ENCODE results near the gene SPACA6. TPM values are rescaled to one million over a fixed set of nuclear protein-coding genes. Genes with fewer than 3 reads are reported as not detected.

SPACA6 gene
- total RNA-seq, 1 experiment from 2014 or later, result 30.3 TPM

DNA sequence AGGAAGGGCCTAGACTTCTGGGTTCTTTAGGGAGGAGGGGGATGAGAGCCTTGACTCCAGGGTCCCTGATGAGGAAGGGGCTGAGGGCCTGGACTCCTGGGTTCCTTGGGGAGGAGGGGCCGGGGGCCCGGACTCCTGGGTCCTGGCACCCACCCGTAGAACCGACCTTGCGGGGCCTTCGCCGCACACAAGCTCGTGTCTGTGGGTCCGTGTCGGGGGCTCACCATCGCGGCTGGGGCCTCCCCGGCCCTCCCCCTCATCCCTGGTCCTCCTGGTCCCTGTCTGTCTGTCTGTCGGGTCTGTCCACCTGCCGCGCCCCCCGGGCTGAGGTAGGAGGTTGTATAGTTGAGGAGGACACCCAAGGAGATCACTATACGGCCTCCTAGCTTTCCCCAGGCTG lies 662 bp upstream of the SPACA6 start:
- H3K36me3 Mint-ChIP-seq (ENCODE audit: insufficient read depth, unreplicated experiment), result peaks cover 71% of the 10 kb centered on the region
- no peak for DNase-seq
- BruUV-seq (replicated peaks), result no TSS peak
- H3K4me3 Mint-ChIP-seq (ENCODE audit: low read depth, unreplicated experiment), result no peak overlapping the region
- CTCF ChIA-PET, result no interaction called here
- H3K4me1 Mint-ChIP-seq (ENCODE audit: low read depth, unreplicated experiment), result peaks cover 49% of the 10 kb centered on the region
- intact Hi-C loops (cut with micrococcal nuclease; ENCODE audit: unreplicated experiment), result no loop called here
- no peak overlapping the region for H3K27ac Mint-ChIP-seq (ENCODE audit: unreplicated experiment)
- no peaks in the 10 kb centered on the region for H3K9me3 Mint-ChIP-seq (ENCODE audit: low read depth, unreplicated experiment)
- H3K27me3 Mint-ChIP-seq (ENCODE audit: unreplicated experiment), result no peaks in the 10 kb centered on the region
- TF ChIP-seq, protein P1, sequence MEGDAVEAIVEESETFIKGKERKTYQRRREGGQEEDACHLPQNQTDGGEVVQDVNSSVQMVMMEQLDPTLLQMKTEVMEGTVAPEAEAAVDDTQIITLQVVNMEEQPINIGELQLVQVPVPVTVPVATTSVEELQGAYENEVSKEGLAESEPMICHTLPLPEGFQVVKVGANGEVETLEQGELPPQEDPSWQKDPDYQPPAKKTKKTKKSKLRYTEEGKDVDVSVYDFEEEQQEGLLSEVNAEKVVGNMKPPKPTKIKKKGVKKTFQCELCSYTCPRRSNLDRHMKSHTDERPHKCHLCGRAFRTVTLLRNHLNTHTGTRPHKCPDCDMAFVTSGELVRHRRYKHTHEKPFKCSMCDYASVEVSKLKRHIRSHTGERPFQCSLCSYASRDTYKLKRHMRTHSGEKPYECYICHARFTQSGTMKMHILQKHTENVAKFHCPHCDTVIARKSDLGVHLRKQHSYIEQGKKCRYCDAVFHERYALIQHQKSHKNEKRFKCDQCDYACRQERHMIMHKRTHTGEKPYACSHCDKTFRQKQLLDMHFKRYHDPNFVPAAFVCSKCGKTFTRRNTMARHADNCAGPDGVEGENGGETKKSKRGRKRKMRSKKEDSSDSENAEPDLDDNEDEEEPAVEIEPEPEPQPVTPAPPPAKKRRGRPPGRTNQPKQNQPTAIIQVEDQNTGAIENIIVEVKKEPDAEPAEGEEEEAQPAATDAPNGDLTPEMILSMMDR (IDR thresholded peaks at IDR 0.05; ENCODE audit: unreplicated experiment), result no peak

DNA sequence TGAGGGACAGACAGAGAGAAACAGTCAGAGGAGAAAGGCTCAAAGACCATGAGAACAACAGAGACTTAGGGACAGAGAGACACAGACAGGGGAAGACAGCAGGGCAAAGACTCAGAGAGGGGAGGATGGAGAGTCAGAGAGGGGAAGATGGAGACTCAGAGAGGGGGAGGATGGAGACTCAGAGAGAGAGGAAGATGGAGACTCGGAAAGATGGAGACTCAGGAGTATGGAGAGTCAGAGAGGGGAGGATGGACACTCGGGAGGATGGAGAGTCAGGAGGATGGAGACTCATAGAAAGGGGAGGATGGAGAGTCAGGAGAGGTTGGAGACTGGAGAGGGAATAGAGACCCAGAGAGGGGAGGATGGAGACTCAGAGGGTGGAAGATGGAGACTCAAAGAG lies 689 bp downstream of the SPACA6 start:
- DNase-seq, result no peak
- Mint-ChIP-seq H3K9me3 (ENCODE audit: low read depth, unreplicated experiment) (no peaks in the 10 kb centered on the region), H3K4me3 (ENCODE audit: low read depth, unreplicated experiment) (no peak overlapping the region), H3K27me3 (ENCODE audit: unreplicated experiment) (no peaks in the 10 kb centered on the region), H3K27ac (ENCODE audit: unreplicated experiment) (no peak overlapping the region), H3K4me1 (ENCODE audit: low read depth, unreplicated experiment) (peaks cover 39% of the 10 kb centered on the region), H3K36me3 (ENCODE audit: insufficient read depth, unreplicated experiment) (peaks cover 57% of the 10 kb centered on the region)
- BruUV-seq (replicated peaks), result no TSS peak
- TF ChIP-seq, protein P1 (IDR thresholded peaks at IDR 0.05; ENCODE audit: unreplicated experiment), result no peak
- intact Hi-C loops (cut with micrococcal nuclease; ENCODE audit: unreplicated experiment), result no loop called here
- CTCF ChIA-PET, result no interaction called here

DNA sequence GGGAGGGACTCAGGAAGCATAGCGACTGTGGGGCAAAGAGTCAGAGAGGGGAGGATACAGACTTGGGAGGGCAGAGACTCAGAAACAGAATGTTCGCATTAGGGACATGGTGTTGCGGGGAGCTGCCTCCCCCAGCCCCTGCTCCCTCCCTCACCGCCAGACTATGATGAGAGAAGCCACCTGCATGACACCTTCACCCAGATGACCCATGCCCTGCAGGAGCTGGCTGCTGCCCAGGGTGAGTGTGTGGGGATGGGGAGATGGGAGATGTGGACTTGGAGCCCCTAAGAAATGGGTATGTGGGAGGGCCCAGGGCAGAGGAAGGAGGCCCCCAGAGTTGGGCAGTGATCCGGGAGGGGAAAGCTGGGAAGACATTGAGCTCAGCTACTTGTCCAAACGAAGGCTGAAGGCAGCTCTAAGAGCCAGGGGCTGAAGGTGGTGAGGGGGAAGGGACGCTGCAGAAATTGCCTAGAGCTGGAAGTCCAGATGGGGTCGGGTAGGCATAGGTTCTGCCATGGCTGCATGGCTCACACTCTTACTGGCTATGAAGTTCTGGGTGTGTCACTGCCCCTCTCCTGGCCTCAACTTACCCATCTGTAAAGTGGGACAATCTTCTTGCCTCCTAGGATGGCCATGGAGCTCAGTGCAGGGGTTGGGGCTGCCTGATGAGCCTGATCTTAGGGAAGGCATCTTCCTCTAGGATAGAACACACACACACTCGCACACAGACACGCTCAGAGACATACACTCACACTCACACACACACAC lies 1.4 kb downstream of the SPACA6 start:
- intact Hi-C loops (cut with micrococcal nuclease; ENCODE audit: unreplicated experiment), result no loop called here
- TF ChIP-seq, protein P1 (IDR thresholded peaks at IDR 0.05; ENCODE audit: unreplicated experiment), result no peak
- Mint-ChIP-seq H3K4me1 (ENCODE audit: low read depth, unreplicated experiment) (peaks cover 39% of the 10 kb centered on the region), H3K27me3 (ENCODE audit: unreplicated experiment) (no peaks in the 10 kb centered on the region), H3K9me3 (ENCODE audit: low read depth, unreplicated experiment) (no peaks in the 10 kb centered on the region), H3K4me3 (ENCODE audit: low read depth, unreplicated experiment) (no peak overlapping the region), H3K36me3 (ENCODE audit: insufficient read depth, unreplicated experiment) (peaks cover 50% of the 10 kb centered on the region), H3K27ac (ENCODE audit: unreplicated experiment) (no peak overlapping the region)
- no TSS peak for BruUV-seq (replicated peaks)
- no peak for DNase-seq
- CTCF ChIA-PET, result interaction anchor here (0.8 kb wide), 1 partner anchor 9 kb away, joined by 3 read pairs; no protein-coding TSS in a partner anchor

DNA sequence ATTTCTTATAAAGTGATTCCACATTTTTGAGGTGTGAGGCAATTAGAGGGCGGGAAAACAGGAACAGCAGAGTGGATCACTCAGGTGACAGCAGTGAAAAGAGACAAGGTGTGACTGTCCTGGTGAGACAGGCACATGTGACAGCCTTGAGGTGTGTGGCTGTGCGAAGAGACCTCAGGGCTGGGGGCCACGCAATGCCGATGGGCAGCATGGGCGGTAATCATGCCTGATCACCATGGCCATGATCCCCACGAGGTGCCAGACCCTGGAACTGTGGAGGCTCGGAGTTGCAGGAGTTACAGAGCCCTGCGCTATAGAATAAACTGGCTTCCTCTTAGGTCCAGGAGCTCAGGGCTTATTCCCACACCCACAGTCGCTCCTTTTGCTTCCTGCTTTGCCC lies 2.0 kb downstream of the SPACA6 start:
- Mint-ChIP-seq H3K9me3 (ENCODE audit: low read depth, unreplicated experiment) (no peaks in the 10 kb centered on the region), H3K27me3 (ENCODE audit: unreplicated experiment) (no peaks in the 10 kb centered on the region), H3K27ac (ENCODE audit: unreplicated experiment) (no peak overlapping the region), H3K4me1 (ENCODE audit: low read depth, unreplicated experiment) (peaks cover 39% of the 10 kb centered on the region), H3K4me3 (ENCODE audit: low read depth, unreplicated experiment) (no peak overlapping the region), H3K36me3 (ENCODE audit: insufficient read depth, unreplicated experiment) (peaks cover 45% of the 10 kb centered on the region)
- TF ChIP-seq, protein P1 (IDR thresholded peaks at IDR 0.05; ENCODE audit: unreplicated experiment), result no peak
- CTCF ChIA-PET, result interaction anchor here (0.8 kb wide), 1 partner anchor 9 kb away, joined by 3 read pairs; no protein-coding TSS in a partner anchor
- intact Hi-C loops (cut with micrococcal nuclease; ENCODE audit: unreplicated experiment), result no loop called here
- BruUV-seq (replicated peaks), result no TSS peak
- no peak for DNase-seq
